Measurements from ENCODE around the gene RTL5.

Gene RTL5

GRCh38 chrX:72129661-72130060 lies 2.1 kb downstream of the RTL5 start:
- H3K4me3 ChIP-seq (ENCODE audit: insufficient read depth in 1 of 2, low read depth in 1 of 2, low read length in 2 of 2), result no peak overlapping the region
- H3K9ac ChIP-seq (ENCODE audit: low read length), result no peak overlapping the region
- no peak overlapping the region for H3K4me2 ChIP-seq (ENCODE audit: low read length, poor library complexity, severe bottlenecking)
- H2AK5ac ChIP-seq (ENCODE audit: low read length, severe bottlenecking), result no peak overlapping the region
- 99% methylated on average over 11 of the region's 16 CpGs for WGBS
- H3K27ac ChIP-seq (ENCODE audit: low read length, poor library complexity, severe bottlenecking), result no peak overlapping the region
- H3K4me1 ChIP-seq (ENCODE audit: control insufficient read depth, insufficient read depth, low read depth, low read length), result peaks cover 20% of the 10 kb centered on the region
- no peak overlapping the region for H3K23ac ChIP-seq (ENCODE audit: low read length in 2 of 2)
- no peaks in the 10 kb centered on the region for H3K9me3 ChIP-seq (ENCODE audit: control insufficient read depth, low read length)
- H4K91ac ChIP-seq (ENCODE audit: low read length), result no peak overlapping the region
- H3K14ac ChIP-seq (ENCODE audit: low read length in 2 of 2), result no peak overlapping the region
- no peak overlapping the region for H3K18ac ChIP-seq (ENCODE audit: low read depth in 1 of 2, low read length in 2 of 2)
- no peak overlapping the region for H2AFZ ChIP-seq (ENCODE audit: low read depth, low read length)
- no peak overlapping the region for H2BK15ac ChIP-seq (ENCODE audit: low read depth, poor library complexity, severe bottlenecking)
- H2BK5ac ChIP-seq (ENCODE audit: low read depth, low read length, poor library complexity, severe bottlenecking), result no peak overlapping the region
- no peak overlapping the region for H2BK12ac ChIP-seq (ENCODE audit: low read length in 2 of 2)
- peaks cover 0 to 10% of the 10 kb centered on the region in 2 experiments for H3K36me3 ChIP-seq (ENCODE audit: control insufficient read depth in 1 of 2, insufficient read depth in 2 of 2, low read depth in 1 of 2, low read length in 2 of 2)
- peaks cover 0 to 59% of the 10 kb centered on the region in 2 experiments for H3K27me3 ChIP-seq (ENCODE audit: control insufficient read depth in 1 of 2, insufficient read depth in 1 of 2, low read length in 2 of 2)
- no peak overlapping the region for H3K4ac ChIP-seq (ENCODE audit: low read depth in 1 of 2, low read length in 2 of 2)
- H3K79me1 ChIP-seq (replicated peaks; ENCODE audit: low read length, poor library complexity, severe bottlenecking), result peaks cover 13% of the 10 kb centered on the region
- DNase-seq, result no peak
- no peak overlapping the region for H2BK120ac ChIP-seq (ENCODE audit: low read depth, low read length)
- H4K8ac ChIP-seq (ENCODE audit: low read length), result no peak overlapping the region

- H2AK5ac ChIP-seq (ENCODE audit: low read length, severe bottlenecking), result no peak overlapping the region
- H4K8ac ChIP-seq (ENCODE audit: low read length), result no peak overlapping the region
- H3K9me3 ChIP-seq (ENCODE audit: control insufficient read depth, low read length), result no peaks in the 10 kb centered on the region
- H3K36me3 ChIP-seq (ENCODE audit: control insufficient read depth in 1 of 2, insufficient read depth in 2 of 2, low read depth in 1 of 2, low read length in 2 of 2), result peaks cover 0 to 5% of the 10 kb centered on the region in 2 experiments
- no peak overlapping the region for H2BK5ac ChIP-seq (ENCODE audit: low read depth, low read length, poor library complexity, severe bottlenecking)
- no peak overlapping the region for H2BK120ac ChIP-seq (ENCODE audit: low read depth, low read length)
- no peak overlapping the region for H3K23ac ChIP-seq (ENCODE audit: low read length in 2 of 2)
- no peak overlapping the region for H3K18ac ChIP-seq (ENCODE audit: low read depth in 1 of 2, low read length in 2 of 2)
- peaks cover 13% of the 10 kb centered on the region for H3K79me1 ChIP-seq (replicated peaks; ENCODE audit: low read length, poor library complexity, severe bottlenecking)
- WGBS, result 91% methylated on average over 4 of the region's 6 CpGs
- no peak overlapping the region for H2AFZ ChIP-seq (ENCODE audit: low read depth, low read length)
- H4K91ac ChIP-seq (ENCODE audit: low read length), result no peak overlapping the region
- no peak for DNase-seq
- H3K14ac ChIP-seq (ENCODE audit: low read length in 2 of 2), result no peak overlapping the region
- no peak overlapping the region for H3K4me3 ChIP-seq (ENCODE audit: insufficient read depth in 1 of 2, low read depth in 1 of 2, low read length in 2 of 2)
- no peak overlapping the region for H2BK12ac ChIP-seq (ENCODE audit: low read length in 2 of 2)
- no peak overlapping the region for H3K4ac ChIP-seq (ENCODE audit: low read depth in 1 of 2, low read length in 2 of 2)
- H3K27me3 ChIP-seq (ENCODE audit: control insufficient read depth in 1 of 2, insufficient read depth in 1 of 2, low read length in 2 of 2), result peaks cover 0 to 64% of the 10 kb centered on the region in 2 experiments
- H3K9ac ChIP-seq (ENCODE audit: low read length), result no peak overlapping the region
- no peak overlapping the region for H2BK15ac ChIP-seq (ENCODE audit: low read depth, poor library complexity, severe bottlenecking)
- H3K27ac ChIP-seq (ENCODE audit: low read length, poor library complexity, severe bottlenecking), result no peak overlapping the region
- no peak overlapping the region for H3K4me2 ChIP-seq (ENCODE audit: low read length, poor library complexity, severe bottlenecking)
- H3K4me1 ChIP-seq (ENCODE audit: control insufficient read depth, insufficient read depth, low read depth, low read length), result peaks cover 23% of the 10 kb centered on the region
These were observed 2.8 kb downstream of the RTL5 start for GRCh38 chrX:72128881-72129280.

- peaks cover 0 to 61% of the 10 kb centered on the region in 2 experiments for H3K27me3 ChIP-seq (ENCODE audit: control insufficient read depth in 1 of 2, insufficient read depth in 1 of 2, low read length in 2 of 2)
- no peak overlapping the region for H3K27ac ChIP-seq (ENCODE audit: low read length, poor library complexity, severe bottlenecking)
- H3K9ac ChIP-seq (ENCODE audit: low read length), result no peak overlapping the region
- no peak overlapping the region for H3K18ac ChIP-seq (ENCODE audit: low read depth in 1 of 2, low read length in 2 of 2)
- peaks cover 14% of the 10 kb centered on the region for H3K79me1 ChIP-seq (replicated peaks; ENCODE audit: low read length, poor library complexity, severe bottlenecking)
- H4K91ac ChIP-seq (ENCODE audit: low read length), result no peak overlapping the region
- H2BK12ac ChIP-seq (ENCODE audit: low read length in 2 of 2), result no peak overlapping the region
- no peak overlapping the region for H3K4ac ChIP-seq (ENCODE audit: low read depth in 1 of 2, low read length in 2 of 2)
- H2BK120ac ChIP-seq (ENCODE audit: low read depth, low read length), result no peak overlapping the region
- peaks cover 27% of the 10 kb centered on the region for H3K4me1 ChIP-seq (ENCODE audit: control insufficient read depth, insufficient read depth, low read depth, low read length)
- H2AK5ac ChIP-seq (ENCODE audit: low read length, severe bottlenecking), result no peak overlapping the region
- H2AFZ ChIP-seq (ENCODE audit: low read depth, low read length), result no peak overlapping the region
- H3K23ac ChIP-seq (ENCODE audit: low read length in 2 of 2), result no peak overlapping the region
- no peak overlapping the region for H2BK15ac ChIP-seq (ENCODE audit: low read depth, poor library complexity, severe bottlenecking)
- no peak overlapping the region for H3K14ac ChIP-seq (ENCODE audit: low read length in 2 of 2)
- peaks cover 0 to 5% of the 10 kb centered on the region in 2 experiments for H3K36me3 ChIP-seq (ENCODE audit: control insufficient read depth in 1 of 2, insufficient read depth in 2 of 2, low read depth in 1 of 2, low read length in 2 of 2)
- DNase-seq, result no peak
- H3K9me3 ChIP-seq (ENCODE audit: control insufficient read depth, low read length), result no peaks in the 10 kb centered on the region
- no peak overlapping the region for H3K4me3 ChIP-seq (ENCODE audit: insufficient read depth in 1 of 2, low read depth in 1 of 2, low read length in 2 of 2)
- WGBS, result 80% methylated on average over 4 of the region's 4 CpGs
- no peak overlapping the region for H3K4me2 ChIP-seq (ENCODE audit: low read length, poor library complexity, severe bottlenecking)
- H4K8ac ChIP-seq (ENCODE audit: low read length), result no peak overlapping the region
- no peak overlapping the region for H2BK5ac ChIP-seq (ENCODE audit: low read depth, low read length, poor library complexity, severe bottlenecking)
These were observed 3.4 kb downstream of the RTL5 start for GRCh38 chrX:72128183-72128834.

GRCh38 chrX:72127332-72127731 lies 4.4 kb downstream of the RTL5 start:
- Histone ChIP-seq H3K4me2 (ENCODE audit: low read length, poor library complexity, severe bottlenecking) (no peak overlapping the region), H2BK12ac (ENCODE audit: low read length in 2 of 2) (peak overlapping the region; percentile 39 to 54), H3K27ac (ENCODE audit: low read length, poor library complexity, severe bottlenecking) (no peak overlapping the region), H3K4ac (ENCODE audit: low read depth in 1 of 2, low read length in 2 of 2) (no peak overlapping the region), H2BK5ac (ENCODE audit: low read depth, low read length, poor library complexity, severe bottlenecking) (no peak overlapping the region), H2AFZ (ENCODE audit: low read depth, low read length) (no peak overlapping the region), H2BK120ac (ENCODE audit: low read depth, low read length) (no peak overlapping the region), H3K79me1 (replicated peaks; ENCODE audit: low read length, poor library complexity, severe bottlenecking) (peaks cover 15% of the 10 kb centered on the region), H3K36me3 (ENCODE audit: control insufficient read depth in 1 of 2, insufficient read depth in 2 of 2, low read depth in 1 of 2, low read length in 2 of 2) (peaks cover 0 to 5% of the 10 kb centered on the region in 2 experiments), H3K14ac (ENCODE audit: low read length in 2 of 2) (no peak overlapping the region), H2AK5ac (ENCODE audit: low read length, severe bottlenecking) (no peak overlapping the region), H4K8ac (ENCODE audit: low read length) (peak overlapping the region; percentile 64), H3K23ac (ENCODE audit: low read length in 2 of 2) (no peak overlapping the region), H3K4me1 (ENCODE audit: control insufficient read depth, insufficient read depth, low read depth, low read length) (peaks cover 26% of the 10 kb centered on the region), H4K91ac (ENCODE audit: low read length) (peak overlapping the region; percentile 80), H3K4me3 (ENCODE audit: insufficient read depth in 1 of 2, low read depth in 1 of 2, low read length in 2 of 2) (no peak overlapping the region), H2BK15ac (ENCODE audit: low read depth, poor library complexity, severe bottlenecking) (no peak overlapping the region), H3K9me3 (ENCODE audit: control insufficient read depth, low read length) (no peaks in the 10 kb centered on the region), H3K18ac (ENCODE audit: low read depth in 1 of 2, low read length in 2 of 2) (peak overlapping the region in 1 of 2 experiments; percentile 54), H3K27me3 (ENCODE audit: control insufficient read depth in 1 of 2, insufficient read depth in 1 of 2, low read length in 2 of 2) (peaks cover 0 to 53% of the 10 kb centered on the region in 2 experiments), H3K9ac (ENCODE audit: low read length) (peak overlapping the region; percentile 48)
- WGBS, result 100% methylated on average over 1 of the region's 3 CpGs
- no peak for DNase-seq

Data from mesenchymal stem cell (in vitro differentiated cells and primary cell).